C4-2B (cell line): ENCODE data around the gene GATAD2B.

Experiments used
- ZFX ChIP-seq: fragments of 450-650 bp; IDR thresholded peaks from 2 replicates; pipeline ENCODE4 v1.6.1; 2017
- TF ChIP-seq, protein P1 (sequence below): fragments of 450-650 bp; conservative IDR thresholded peaks from 2 replicates; pipeline ENCODE4 v1.5.1; 2017; ENCODE audit warnings: mild to moderate bottlenecking

DNA sequence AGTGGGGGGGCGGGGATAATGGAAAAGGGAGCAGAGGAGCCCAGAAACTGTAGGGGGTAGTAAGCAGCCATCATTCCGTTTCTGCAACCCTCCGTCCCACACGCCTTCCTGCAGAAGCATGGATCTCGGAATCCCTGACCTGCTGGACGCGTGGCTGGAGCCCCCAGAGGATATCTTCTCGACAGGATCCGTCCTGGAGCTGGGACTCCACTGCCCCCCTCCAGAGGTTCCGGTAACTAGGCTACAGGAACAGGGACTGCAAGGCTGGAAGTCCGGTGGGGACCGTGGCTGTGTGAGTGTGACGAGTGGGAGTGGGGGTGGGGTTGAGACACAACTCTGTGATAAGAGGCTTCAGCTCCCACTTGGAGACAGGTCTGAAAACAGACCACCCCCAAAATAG, 45.6 kb upstream of the GATAD2B start:
- TF ChIP-seq, protein P1, sequence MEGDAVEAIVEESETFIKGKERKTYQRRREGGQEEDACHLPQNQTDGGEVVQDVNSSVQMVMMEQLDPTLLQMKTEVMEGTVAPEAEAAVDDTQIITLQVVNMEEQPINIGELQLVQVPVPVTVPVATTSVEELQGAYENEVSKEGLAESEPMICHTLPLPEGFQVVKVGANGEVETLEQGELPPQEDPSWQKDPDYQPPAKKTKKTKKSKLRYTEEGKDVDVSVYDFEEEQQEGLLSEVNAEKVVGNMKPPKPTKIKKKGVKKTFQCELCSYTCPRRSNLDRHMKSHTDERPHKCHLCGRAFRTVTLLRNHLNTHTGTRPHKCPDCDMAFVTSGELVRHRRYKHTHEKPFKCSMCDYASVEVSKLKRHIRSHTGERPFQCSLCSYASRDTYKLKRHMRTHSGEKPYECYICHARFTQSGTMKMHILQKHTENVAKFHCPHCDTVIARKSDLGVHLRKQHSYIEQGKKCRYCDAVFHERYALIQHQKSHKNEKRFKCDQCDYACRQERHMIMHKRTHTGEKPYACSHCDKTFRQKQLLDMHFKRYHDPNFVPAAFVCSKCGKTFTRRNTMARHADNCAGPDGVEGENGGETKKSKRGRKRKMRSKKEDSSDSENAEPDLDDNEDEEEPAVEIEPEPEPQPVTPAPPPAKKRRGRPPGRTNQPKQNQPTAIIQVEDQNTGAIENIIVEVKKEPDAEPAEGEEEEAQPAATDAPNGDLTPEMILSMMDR, result no peak
- no peak for TF ChIP-seq ZFX
